IPS-20b (cell line): ENCODE data around the gene ARMC7.

Source experiments
- H3K27ac ChIP-seq: one replicate; pipeline ENCODE4 v1.5.1; 2013; ENCODE audit warnings: low read length
- H3K27me3 ChIP-seq: 2 replicates; pipeline ENCODE4 v1.6.1; 2013; ENCODE audit warnings: mild to moderate bottlenecking, low read length, inconsistent platforms; ENCODE audit not compliant: insufficient read depth
- H3K36me3 ChIP-seq: 2 replicates; pipeline ENCODE4 v1.6.1; 2013; ENCODE audit warnings: low read depth, mild to moderate bottlenecking, inconsistent platforms, low read length, moderate library complexity; ENCODE audit not compliant: insufficient read depth
- H3K4me1 ChIP-seq: 2 replicates; pipeline ENCODE4 v1.6.1; 2013; ENCODE audit warnings: mild to moderate bottlenecking, control low read depth, inconsistent platforms, low read length, moderate library complexity; ENCODE audit not compliant: insufficient read depth
- H3K4me3 ChIP-seq: 2 replicates; pipeline ENCODE4 v1.5.1; 2013; ENCODE audit warnings: mild to moderate bottlenecking, low read length, inconsistent platforms
- H3K9ac ChIP-seq: 2 replicates; pipeline ENCODE4 v1.6.1; 2013; ENCODE audit warnings: low read depth, mild to moderate bottlenecking, inconsistent platforms, low read length, moderate library complexity
- H3K9me3 ChIP-seq: 2 replicates; pipeline ENCODE4 v1.6.1; 2013; ENCODE audit warnings: mild to moderate bottlenecking, low read depth, low read length, inconsistent platforms; ENCODE audit not compliant: insufficient read depth

The ARMC7 gene

GRCh38 chr17:75109407-75110233, at the start of gene ARMC7:
Gene ARMC7 (plus strand): TSS chr17:75109969. CDS start chr17:75110289, 320 bp downstream.
- Histone ChIP-seq H3K36me3 (no peaks in the 10 kb centered on the region), H3K27ac (no peak within 1 kb of the TSS), H3K4me3 (peak within 1 kb of the TSS; percentile 85), H3K9ac (peak within 1 kb of the TSS; percentile 72), H3K4me1 (peaks cover 5% of the 10 kb centered on the region; the same call in 1 of the 2 replicates), H3K27me3 (peaks cover 10% of the 10 kb centered on the region; the same call in 1 of the 2 replicates), H3K9me3 (no peaks in the 10 kb centered on the region)

GRCh38 chr17:75060434-75061054, 49.2 kb upstream of the ARMC7 start:
- Histone ChIP-seq H3K27ac (no peak overlapping the region), H3K36me3 (peaks cover 81% of the 10 kb centered on the region)

DNA sequence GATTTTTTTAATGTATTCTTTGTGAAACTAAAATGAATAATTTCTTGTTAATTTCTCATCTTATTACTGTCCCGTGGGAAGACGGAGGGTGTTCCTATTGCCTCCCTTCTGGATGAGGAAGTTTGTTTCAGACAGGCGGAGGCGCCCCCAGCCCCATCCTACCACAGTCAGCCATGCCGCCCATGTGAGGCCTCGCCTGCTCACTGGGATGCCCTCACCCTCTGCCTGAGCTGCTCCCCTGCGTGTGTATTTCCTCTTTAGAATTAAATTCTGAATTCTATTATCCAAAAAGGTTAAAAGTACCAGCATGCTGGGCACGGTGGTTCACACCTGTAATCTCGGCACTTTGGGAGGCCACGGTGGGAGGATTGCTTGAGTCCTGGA, 48.7 kb upstream of the ARMC7 start:
- Histone ChIP-seq H3K4me3 (no peak overlapping the region), H3K27ac (no peak overlapping the region), H3K4me1 (no peaks in the 10 kb centered on the region), H3K9ac (no peak overlapping the region), H3K27me3 (no peaks in the 10 kb centered on the region), H3K9me3 (no peaks in the 10 kb centered on the region), H3K36me3 (peaks cover 77% of the 10 kb centered on the region)

More at GRCh38 chr17:75060434-75061054, 49.2 kb upstream of the ARMC7 start:
- Histone ChIP-seq H3K4me1 (no peaks in the 10 kb centered on the region), H3K9ac (no peak overlapping the region), H3K27me3 (no peaks in the 10 kb centered on the region), H3K9me3 (no peaks in the 10 kb centered on the region), H3K4me3 (no peak overlapping the region)

DNA sequence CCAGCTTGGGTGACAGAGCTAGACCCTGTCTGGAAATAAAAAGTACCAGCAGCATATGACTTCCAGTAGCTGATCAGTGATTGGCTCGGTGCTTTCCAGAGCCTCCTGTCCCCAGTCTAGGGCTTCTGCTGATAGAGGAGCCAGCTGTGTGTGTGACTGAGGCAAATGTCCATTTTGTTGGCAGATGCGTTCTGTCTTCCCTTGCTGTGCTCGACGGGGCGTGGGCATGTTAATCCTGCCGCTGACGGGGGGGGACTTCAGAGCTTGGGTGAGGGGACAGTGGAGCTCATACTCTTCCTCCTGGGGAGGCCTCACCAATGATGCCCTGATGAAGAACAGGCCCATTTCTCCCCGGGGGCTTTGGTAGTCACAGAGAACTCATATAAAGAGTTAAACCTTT, 48.2 kb upstream of the ARMC7 start:
- Histone ChIP-seq H3K9me3 (no peaks in the 10 kb centered on the region), H3K36me3 (peaks cover 72% of the 10 kb centered on the region), H3K4me3 (no peak overlapping the region), H3K27ac (no peak overlapping the region), H3K9ac (no peak overlapping the region), H3K4me1 (no peaks in the 10 kb centered on the region), H3K27me3 (no peaks in the 10 kb centered on the region)

- H3K4me3 ChIP-seq: no peak overlapping the region
- no peaks in the 10 kb centered on the region for H3K9me3 ChIP-seq
- no peak overlapping the region for H3K9ac ChIP-seq
- no peaks in the 10 kb centered on the region for H3K4me1 ChIP-seq
- H3K27ac ChIP-seq: no peak overlapping the region
- H3K27me3 ChIP-seq: no peaks in the 10 kb centered on the region
- peaks cover 62% of the 10 kb centered on the region for H3K36me3 ChIP-seq
These were observed 46.6 kb upstream of the ARMC7 start for GRCh38 chr17:75063201-75063600.

- H3K36me3 ChIP-seq: peaks cover 62% of the 10 kb centered on the region
- H3K4me3 ChIP-seq: no peak overlapping the region
- H3K27ac ChIP-seq: no peak overlapping the region
- no peaks in the 10 kb centered on the region for H3K4me1 ChIP-seq
- H3K27me3 ChIP-seq: no peaks in the 10 kb centered on the region
- no peak overlapping the region for H3K9ac ChIP-seq
- no peaks in the 10 kb centered on the region for H3K9me3 ChIP-seq
These were observed 46.1 kb upstream of the ARMC7 start for GRCh38 chr17:75063626-75064025.

GRCh38 chr17:75064040-75064439, 45.7 kb upstream of the ARMC7 start:
- Histone ChIP-seq H3K9ac (no peak overlapping the region), H3K36me3 (peaks cover 62% of the 10 kb centered on the region)

GRCh38 chr17:75064460-75064859, 45.3 kb upstream of the ARMC7 start:
- H3K36me3 ChIP-seq: peaks cover 58% of the 10 kb centered on the region
- no peak overlapping the region for H3K9ac ChIP-seq
- H3K27me3 ChIP-seq: no peaks in the 10 kb centered on the region
- H3K9me3 ChIP-seq: no peaks in the 10 kb centered on the region
- no peaks in the 10 kb centered on the region for H3K4me1 ChIP-seq
- H3K27ac ChIP-seq: no peak overlapping the region
- no peak overlapping the region for H3K4me3 ChIP-seq

More at GRCh38 chr17:75064040-75064439, 45.7 kb upstream of the ARMC7 start:
- Histone ChIP-seq H3K4me1 (no peaks in the 10 kb centered on the region), H3K4me3 (no peak overlapping the region), H3K27me3 (no peaks in the 10 kb centered on the region), H3K9me3 (no peaks in the 10 kb centered on the region), H3K27ac (no peak overlapping the region)

DNA sequence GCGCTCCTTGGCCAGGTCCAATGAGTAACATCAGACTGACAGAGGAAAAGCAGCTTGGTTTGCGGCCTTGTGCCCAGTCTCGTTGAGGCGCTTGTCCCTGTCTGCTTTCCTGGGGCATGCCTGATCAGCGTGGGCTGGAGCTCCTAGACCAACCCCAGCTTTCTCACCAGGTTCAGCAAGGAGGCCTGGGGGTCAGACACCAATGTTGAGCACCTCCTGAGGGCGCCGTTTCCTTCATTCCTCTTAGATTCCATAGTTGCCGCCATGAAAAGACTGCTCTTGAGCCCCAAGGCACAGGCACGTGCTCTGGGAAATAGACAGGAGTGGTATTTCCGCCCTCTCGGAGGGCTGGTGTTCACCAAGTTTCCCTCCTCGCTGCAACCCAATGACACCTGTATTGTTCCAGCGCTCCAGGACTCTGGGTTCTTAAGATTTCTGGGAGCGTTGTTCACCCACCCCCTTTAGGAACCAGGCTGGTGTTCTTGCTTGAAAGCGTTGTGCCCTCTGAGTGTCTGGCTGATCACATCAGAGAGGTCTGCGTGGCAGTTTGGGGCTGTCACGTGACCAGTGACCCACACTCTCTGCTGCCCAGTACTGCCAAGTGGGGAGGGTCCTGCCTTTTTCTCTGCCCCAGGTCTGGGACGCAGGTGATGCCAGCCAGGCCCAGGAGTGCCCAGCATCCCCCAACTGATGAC, 44.8 kb upstream of the ARMC7 start:
- Histone ChIP-seq H3K9me3 (no peaks in the 10 kb centered on the region), H3K9ac (no peak overlapping the region), H3K36me3 (peaks cover 52% of the 10 kb centered on the region), H3K27me3 (no peaks in the 10 kb centered on the region), H3K4me3 (no peak overlapping the region), H3K27ac (no peak overlapping the region), H3K4me1 (no peaks in the 10 kb centered on the region)

DNA sequence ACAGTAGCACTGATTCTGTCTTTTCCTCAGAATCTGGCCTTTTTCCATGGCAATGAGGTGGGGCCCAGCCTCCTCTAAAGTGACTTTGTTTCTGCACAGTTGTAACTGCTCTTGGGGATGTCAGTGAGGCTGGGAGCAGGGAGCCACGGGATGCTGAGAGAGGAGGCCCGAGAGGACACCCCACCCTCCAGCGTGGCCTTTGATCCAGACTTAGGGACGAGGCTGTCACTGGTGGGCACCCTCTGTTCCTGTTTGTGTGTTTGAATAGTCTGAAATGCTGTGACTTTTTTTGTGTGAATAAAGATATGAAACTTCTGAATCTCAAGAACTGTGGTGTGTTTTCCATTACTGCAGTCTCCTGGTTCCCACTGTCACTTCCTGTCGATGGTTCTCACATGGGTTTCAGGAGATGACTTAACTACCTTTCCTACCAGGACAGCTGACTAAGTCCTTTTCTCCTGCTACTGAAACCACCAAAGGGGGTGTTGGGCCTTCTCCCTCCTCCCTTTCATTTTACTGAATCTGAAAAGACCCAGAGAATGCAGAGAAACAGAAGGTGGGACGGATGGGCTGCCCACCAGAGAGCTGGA, 44.1 kb upstream of the ARMC7 start:
- H3K9me3 ChIP-seq: no peaks in the 10 kb centered on the region
- no peak overlapping the region for H3K4me3 ChIP-seq
- no peak overlapping the region for H3K9ac ChIP-seq
- H3K27ac ChIP-seq: no peak overlapping the region
- H3K36me3 ChIP-seq: peaks cover 46% of the 10 kb centered on the region
- no peaks in the 10 kb centered on the region for H3K27me3 ChIP-seq
- no peaks in the 10 kb centered on the region for H3K4me1 ChIP-seq

DNA sequence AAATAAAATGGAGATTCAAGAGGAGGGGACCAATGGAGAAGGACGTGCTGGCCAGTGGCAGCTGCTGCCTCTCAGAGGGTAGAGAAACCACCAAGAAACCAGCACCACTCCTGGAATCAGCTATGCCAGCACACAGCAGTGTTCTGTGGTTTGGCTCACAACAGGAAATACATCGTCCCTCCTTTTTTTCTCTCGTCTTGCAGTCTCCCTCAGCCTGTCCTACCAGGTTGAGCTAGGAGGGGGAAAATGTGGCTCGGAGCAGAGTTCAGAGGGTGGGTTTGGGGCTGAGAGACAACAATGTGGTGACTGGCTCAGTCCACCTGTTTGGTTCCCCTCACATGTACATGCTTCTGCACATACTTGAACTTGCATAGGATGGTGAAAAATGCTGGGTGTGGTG, 41.9 kb upstream of the ARMC7 start:
- Histone ChIP-seq H3K27me3 (no peaks in the 10 kb centered on the region), H3K9me3 (no peaks in the 10 kb centered on the region), H3K9ac (no peak overlapping the region), H3K36me3 (peaks cover 24% of the 10 kb centered on the region), H3K4me1 (no peaks in the 10 kb centered on the region), H3K4me3 (no peak overlapping the region), H3K27ac (no peak overlapping the region)
